Neural cell (in vitro differentiated cells): ENCODE results near the gene FAM167B.

ENCODE experiments used
- CTCF ChIP-seq: fragments of 450-650 bp; IDR thresholded peaks from 2 replicates; pipeline ENCODE4 v1.5.1; 2014; ENCODE audit warnings: antibody characterized with exemption, mild to moderate bottlenecking, moderate library complexity; ENCODE audit not compliant: poor library complexity, severe bottlenecking
- EZH2 ChIP-seq: fragments of 200-600, 300-800 bp; shearing (Covaris generic), sonication (generic); IDR thresholded peaks from 2 replicates; pipeline ENCODE4 v1.6.1; 2014; ENCODE audit warnings: antibody characterized with exemption, low read length, borderline replicate concordance, mild to moderate bottlenecking; ENCODE audit not compliant: insufficient read depth, poor library complexity, severe bottlenecking
- MXI1 ChIP-seq: fragments of 450-650 bp; conservative IDR thresholded peaks from 2 replicates; pipeline ENCODE4 v1.6.1; 2014; ENCODE audit warnings: antibody characterized with exemption, mild to moderate bottlenecking; ENCODE audit not compliant: poor library complexity, severe bottlenecking
- POLR2AphosphoS5 ChIP-seq: IDR thresholded peaks from 2 replicates; pipeline ENCODE4 v1.6.1; 2012
- RAD21 ChIP-seq: fragments of 450-650 bp; conservative IDR thresholded peaks from 2 replicates; pipeline ENCODE4 v1.6.1; 2014; ENCODE audit warnings: antibody characterized with exemption, mild to moderate bottlenecking, moderate library complexity
- TAF1 ChIP-seq: IDR thresholded peaks from 2 replicates; pipeline ENCODE4 v1.6.1; 2012; ENCODE audit warnings: low read depth

- TF ChIP-seq TAF1, result no peak
- no peak for TF ChIP-seq CTCF
- TF ChIP-seq RAD21, result no peak
- TF ChIP-seq POLR2AphosphoS5, result no peak
- TF ChIP-seq EZH2, result no peak
- no peak for TF ChIP-seq MXI1
These were observed 3.0 kb downstream of the FAM167B start for GRCh38 chr1:32249831-32250525.
